ENCODE measurements around the gene CD44. TPM values are rescaled to one million over a fixed set of nuclear protein-coding genes. Genes with fewer than 3 reads are reported as not detected.

CD44 gene
- polyA plus RNA-seq, 1 of the 3 experiments (the other 2 are of a cell fraction): 457 TPM

DNA sequence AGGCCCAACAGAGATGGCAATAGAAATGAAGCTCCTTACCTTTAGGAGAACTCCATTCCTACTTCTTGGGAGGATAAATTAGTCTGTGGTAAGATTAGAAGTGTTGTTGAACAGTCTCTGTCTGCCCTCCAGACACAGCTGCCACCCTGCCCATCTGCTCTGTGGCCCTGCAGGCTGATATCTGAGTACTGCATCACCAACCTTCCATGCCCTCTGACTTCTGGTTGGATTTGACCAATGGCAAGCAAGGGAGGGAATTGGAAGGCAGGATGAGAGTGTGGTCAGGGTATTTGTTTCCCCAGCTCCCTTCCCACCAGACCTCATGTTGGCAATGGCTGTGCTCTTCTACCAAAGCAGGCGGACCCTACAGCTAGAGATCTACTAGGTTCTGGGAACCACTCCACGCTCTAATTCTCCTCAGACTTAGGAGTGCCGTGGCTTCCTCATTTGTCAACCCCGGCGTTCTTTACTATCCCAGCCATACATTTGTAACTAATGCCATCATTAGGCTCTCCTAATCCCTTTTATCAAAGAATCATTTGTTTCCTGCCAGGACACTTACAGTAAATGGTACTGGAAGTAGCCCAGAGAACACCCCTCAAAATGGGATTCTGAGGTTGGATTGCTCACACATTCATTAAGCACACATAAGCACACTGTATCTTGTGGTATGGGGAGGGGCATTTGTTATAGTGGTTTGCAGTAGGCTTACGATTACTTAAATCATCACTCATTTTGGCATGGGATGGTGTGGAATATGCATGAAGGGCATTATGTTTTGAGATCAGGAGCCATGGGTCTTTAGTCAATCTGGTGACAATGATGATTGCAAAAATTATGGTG lies 35.4 kb upstream of the CD44 start (continued):
- TF ChIP-seq ELF1 (IDR thresholded peaks at IDR 0.05): no peak
- TF ChIP-seq NRF1 (IDR thresholded peaks at IDR 0.05; ENCODE audit: low read depth, low read length): no peak
- TF ChIP-seq MXI1 (IDR thresholded peaks at IDR 0.05; ENCODE audit: low read depth, low read length): no peak

DNA sequence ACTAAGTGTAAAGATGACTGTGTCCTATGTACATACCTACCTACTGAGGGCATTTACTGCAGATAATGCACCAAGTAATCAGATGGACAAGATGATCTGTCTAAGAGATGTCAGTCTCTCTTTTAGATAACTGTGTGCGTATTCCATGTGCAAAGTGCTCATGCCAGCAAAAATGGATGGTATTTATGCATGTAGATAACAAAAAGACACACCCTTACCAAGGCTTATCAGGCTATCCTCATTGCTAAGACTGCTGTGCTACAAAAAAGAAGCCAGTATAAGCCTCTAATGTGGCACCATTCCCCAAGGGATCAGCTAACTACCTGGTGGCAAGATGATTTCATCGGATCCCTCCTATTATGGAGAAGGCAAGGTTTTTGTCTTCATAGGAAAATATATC lies 34.3 kb upstream of the CD44 start:
- peaks cover 2% of the 10 kb centered on the region for H3F3A ChIP-seq (replicated peaks; ENCODE audit: insufficient read depth)
- H3K36me3 ChIP-seq (replicated peaks in 1 of 2; ENCODE audit: control insufficient read depth in 1 of 2, insufficient read depth in 2 of 2, low read length in 1 of 2): no peaks in the 10 kb centered on the region
- no peak overlapping the region for H3K9ac ChIP-seq
- H2AFZ ChIP-seq (ENCODE audit: low read depth): no peak overlapping the region
- TF ChIP-seq NRF1 (IDR thresholded peaks at IDR 0.05; ENCODE audit: low read depth, low read length): no peak
- TF ChIP-seq EP300 (IDR thresholded peaks at IDR 0.05; ENCODE audit: borderline replicate concordance in 1 of 2, low read depth in 1 of 2, low read length in 1 of 2): no peak
- TF ChIP-seq POLR2AphosphoS5 (IDR thresholded peaks at IDR 0.05; ENCODE audit: low read depth, low read length): no peak
- TF ChIP-seq, protein P1, sequence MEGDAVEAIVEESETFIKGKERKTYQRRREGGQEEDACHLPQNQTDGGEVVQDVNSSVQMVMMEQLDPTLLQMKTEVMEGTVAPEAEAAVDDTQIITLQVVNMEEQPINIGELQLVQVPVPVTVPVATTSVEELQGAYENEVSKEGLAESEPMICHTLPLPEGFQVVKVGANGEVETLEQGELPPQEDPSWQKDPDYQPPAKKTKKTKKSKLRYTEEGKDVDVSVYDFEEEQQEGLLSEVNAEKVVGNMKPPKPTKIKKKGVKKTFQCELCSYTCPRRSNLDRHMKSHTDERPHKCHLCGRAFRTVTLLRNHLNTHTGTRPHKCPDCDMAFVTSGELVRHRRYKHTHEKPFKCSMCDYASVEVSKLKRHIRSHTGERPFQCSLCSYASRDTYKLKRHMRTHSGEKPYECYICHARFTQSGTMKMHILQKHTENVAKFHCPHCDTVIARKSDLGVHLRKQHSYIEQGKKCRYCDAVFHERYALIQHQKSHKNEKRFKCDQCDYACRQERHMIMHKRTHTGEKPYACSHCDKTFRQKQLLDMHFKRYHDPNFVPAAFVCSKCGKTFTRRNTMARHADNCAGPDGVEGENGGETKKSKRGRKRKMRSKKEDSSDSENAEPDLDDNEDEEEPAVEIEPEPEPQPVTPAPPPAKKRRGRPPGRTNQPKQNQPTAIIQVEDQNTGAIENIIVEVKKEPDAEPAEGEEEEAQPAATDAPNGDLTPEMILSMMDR (IDR thresholded peaks at IDR 0.05): no peak
- TF ChIP-seq TEAD4 (IDR thresholded peaks at IDR 0.05; ENCODE audit: borderline replicate concordance, insufficient read depth): no peak
- TF ChIP-seq TAF1 (IDR thresholded peaks at IDR 0.05; ENCODE audit: borderline replicate concordance, low read depth, low read length): no peak
- TF ChIP-seq MEF2A (IDR thresholded peaks at IDR 0.05; ENCODE audit: borderline replicate concordance, low read depth): no peak
- no peak for TF ChIP-seq FOSL2 (IDR thresholded peaks at IDR 0.05; ENCODE audit: borderline replicate concordance, low read depth)
- no peak for TF ChIP-seq FOXM1 (IDR thresholded peaks at IDR 0.05; ENCODE audit: low read depth)
- TF ChIP-seq MXI1 (IDR thresholded peaks at IDR 0.05; ENCODE audit: low read depth, low read length): no peak
- TF ChIP-seq ELF1 (IDR thresholded peaks at IDR 0.05): no peak
- no peak for TF ChIP-seq YY1 (IDR thresholded peaks at IDR 0.05; ENCODE audit: low read depth)
- no peak overlapping the region for H3K27ac ChIP-seq (ENCODE audit: low read depth in 2 of 2, low read length in 1 of 2)
- H3K4me2 ChIP-seq: no peak overlapping the region
- H3K4me1 ChIP-seq (ENCODE audit: control insufficient read depth in 1 of 2, insufficient read depth in 2 of 2, low read depth in 1 of 2, low read length in 1 of 2): no peaks in the 10 kb centered on the region; a peak in 1 of 4 replicates
- H3K9me3 ChIP-seq: no peaks in the 10 kb centered on the region
- DNase-seq: no peak
- no peaks in the 10 kb centered on the region for H3K9me2 ChIP-seq
- no peaks in the 10 kb centered on the region for H4K20me1 ChIP-seq (ENCODE audit: insufficient read depth)
- POLR2A ChIA-PET: no interaction called here
- no peaks in the 10 kb centered on the region for H3K27me3 ChIP-seq (ENCODE audit: insufficient read depth)
- no peak overlapping the region for H3K4me3 ChIP-seq (ENCODE audit: low read depth in 2 of 2, low read length in 1 of 2)
- H3K79me2 ChIP-seq (ENCODE audit: insufficient read depth): no peaks in the 10 kb centered on the region
- CTCF ChIA-PET: no interaction called here
- 71% methylated on average over 2 of the region's 2 CpGs for WGBS (ENCODE audit: low lambda C conversion rate)
